Adipocyte (in vitro differentiated cells): Measurements from ENCODE around the gene LCN2.
"Not testable (repeated sequence)": the region's sequence is repeated elsewhere in the genome, so short reads cannot be mapped to it uniquely, and the experiment has no call there.

Experiments used
- DNase-seq: peaks from one replicate; pipeline ENCODE4 v3.0.0-alpha.2; 2015; ENCODE audit warnings: low read depth
- H3K27me3 ChIP-seq: replicated peaks from 2 replicates; pipeline ENCODE4 v1.7.0; 2013; ENCODE audit warnings: mild to moderate bottlenecking, low read length, moderate library complexity; ENCODE audit not compliant: control insufficient read depth, insufficient read depth
- H3K36me3 ChIP-seq: 2 replicates; pipeline ENCODE4 v1.7.0; 2013; ENCODE audit warnings: low read length, mild to moderate bottlenecking, moderate library complexity; ENCODE audit not compliant: control insufficient read depth, insufficient read depth, severe bottlenecking
- H3K4me1 ChIP-seq: 2 replicates; pipeline ENCODE4 v1.7.0; 2013; ENCODE audit warnings: mild to moderate bottlenecking, low read length, moderate library complexity; ENCODE audit not compliant: control insufficient read depth, insufficient read depth
- H3K4me3 ChIP-seq: 2 replicates; pipeline ENCODE4 v1.7.0; 2013; ENCODE audit warnings: mild to moderate bottlenecking, low read length, moderate library complexity
- H3K9ac ChIP-seq: 2 replicates; pipeline ENCODE4 v1.7.0; 2013; ENCODE audit warnings: mild to moderate bottlenecking, low read length, moderate library complexity
- H3K9me3 ChIP-seq: 2 replicates; pipeline ENCODE4 v1.7.0; 2013; ENCODE audit warnings: mild to moderate bottlenecking, low read length, moderate library complexity; ENCODE audit not compliant: control insufficient read depth

LCN2 gene

GRCh38 chr9:128132139-128132538 is 17.1 kb upstream of the LCN2 start:
- not testable (repeated sequence) for H3K4me3 ChIP-seq, H3K36me3 ChIP-seq, DNase-seq, H3K27me3 ChIP-seq, H3K9me3 ChIP-seq, H3K9ac ChIP-seq, H3K4me1 ChIP-seq

- not testable (repeated sequence) for H3K9me3 ChIP-seq, H3K4me1 ChIP-seq, H3K9ac ChIP-seq, DNase-seq, H3K36me3 ChIP-seq, H3K27me3 ChIP-seq, H3K4me3 ChIP-seq
Observed at GRCh38 chr9:128135561-128135960, 13.7 kb upstream of the LCN2 start.

GRCh38 chr9:128136816-128137793 is 12.1 kb upstream of the LCN2 start:
- no peaks in the 10 kb centered on the region for H3K36me3 ChIP-seq
- no peaks in the 10 kb centered on the region for H3K4me1 ChIP-seq
- H3K9me3 ChIP-seq, result peaks cover 4% of the 10 kb centered on the region
- no peak overlapping the region for H3K4me3 ChIP-seq
- no peak overlapping the region for H3K9ac ChIP-seq
- no peaks in the 10 kb centered on the region for H3K27me3 ChIP-seq
- no peak for DNase-seq

- H3K9me3 ChIP-seq, result peaks cover 4% of the 10 kb centered on the region
- no peaks in the 10 kb centered on the region for H3K27me3 ChIP-seq
- no peaks in the 10 kb centered on the region for H3K4me1 ChIP-seq
- no peak for DNase-seq
- no peak overlapping the region for H3K4me3 ChIP-seq
- H3K36me3 ChIP-seq, result no peaks in the 10 kb centered on the region
- no peak overlapping the region for H3K9ac ChIP-seq
Observed at GRCh38 chr9:128138001-128138400, 11.3 kb upstream of the LCN2 start.

DNA sequence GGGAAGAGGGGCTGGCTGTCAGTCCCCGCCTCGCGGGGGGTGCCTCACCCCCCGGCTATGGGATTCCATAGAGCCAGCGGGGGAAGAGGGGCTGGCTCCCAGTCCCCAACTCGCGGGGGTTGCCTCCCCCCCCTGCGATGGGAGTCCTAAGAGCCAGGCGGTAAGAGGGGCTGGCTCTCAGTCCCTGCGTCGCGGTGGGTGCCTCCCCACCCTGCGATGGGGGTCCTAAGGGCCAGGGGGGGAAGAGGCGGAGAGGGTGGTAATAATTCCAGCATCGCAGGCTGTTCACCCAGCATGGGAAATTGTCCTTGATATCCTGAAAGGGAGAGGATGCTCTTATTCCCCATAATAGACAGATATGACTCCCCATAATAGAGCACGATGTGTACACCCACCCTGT is 9.6 kb upstream of the LCN2 start:
- H3K36me3 ChIP-seq, result no peaks in the 10 kb centered on the region
- no peaks in the 10 kb centered on the region for H3K9me3 ChIP-seq
- H3K4me1 ChIP-seq, result peaks cover 4% of the 10 kb centered on the region
- no peak for DNase-seq
- no peak overlapping the region for H3K4me3 ChIP-seq
- H3K9ac ChIP-seq, result no peak overlapping the region
- H3K27me3 ChIP-seq, result no peaks in the 10 kb centered on the region

DNA sequence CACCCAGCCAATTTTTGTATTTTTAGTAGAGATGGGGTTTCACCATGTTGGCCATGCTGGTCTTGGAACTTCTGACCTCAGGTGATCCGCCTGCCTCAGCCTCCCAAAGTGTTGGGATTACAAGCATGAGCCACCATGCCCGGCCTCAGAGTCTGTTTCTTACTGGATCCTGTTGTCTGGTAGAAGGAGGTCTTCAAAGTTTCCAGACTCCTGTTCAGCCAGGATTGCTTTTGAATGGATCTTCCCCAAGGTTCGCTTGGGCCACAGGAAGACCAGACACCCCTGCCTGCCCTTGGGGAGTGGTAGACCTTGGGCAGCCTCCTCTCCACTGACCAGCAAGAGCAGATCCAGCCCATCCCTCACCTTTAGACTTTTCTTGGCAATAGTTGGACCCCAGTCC is 7.6 kb upstream of the LCN2 start:
- Histone ChIP-seq H3K36me3 (no peaks in the 10 kb centered on the region), H3K27me3 (peaks cover 5% of the 10 kb centered on the region), H3K4me1 (peaks cover 4% of the 10 kb centered on the region), H3K9ac (no peak overlapping the region), H3K4me3 (no peak overlapping the region), H3K9me3 (no peaks in the 10 kb centered on the region)
- no peak for DNase-seq

- no peaks in the 10 kb centered on the region for H3K36me3 ChIP-seq
- peaks cover 4% of the 10 kb centered on the region for H3K4me1 ChIP-seq
- no peak for DNase-seq
Observed at GRCh38 chr9:128142061-128142460, 7.2 kb upstream of the LCN2 start.

DNA sequence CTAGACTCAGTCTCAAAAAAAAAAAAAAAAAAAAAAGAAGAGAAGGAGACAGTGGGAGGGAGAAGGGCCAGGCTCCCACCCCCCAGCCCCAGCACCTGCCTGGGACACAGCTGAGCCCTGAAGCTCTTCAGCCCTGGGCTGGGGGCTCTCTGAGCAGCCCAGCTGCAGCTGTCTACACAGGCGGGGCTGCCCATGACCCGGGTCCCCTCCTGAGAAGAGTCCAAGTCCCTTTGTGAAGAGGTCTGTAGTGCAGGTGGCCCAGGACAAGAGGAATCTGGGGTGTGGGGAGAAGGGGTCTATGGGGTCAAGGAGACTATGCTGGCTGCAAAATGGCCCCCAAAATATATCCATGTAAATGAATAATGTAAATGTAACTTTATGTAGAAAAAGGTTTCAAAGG is 6.7 kb upstream of the LCN2 start:
- Histone ChIP-seq H3K9me3 (no peaks in the 10 kb centered on the region), H3K4me3 (no peak overlapping the region), H3K36me3 (no peaks in the 10 kb centered on the region), H3K27me3 (peaks cover 5% of the 10 kb centered on the region), H3K4me1 (peaks cover 4% of the 10 kb centered on the region), H3K9ac (no peak overlapping the region)
- no peak for DNase-seq

More at GRCh38 chr9:128142061-128142460, 7.2 kb upstream of the LCN2 start:
- Histone ChIP-seq H3K4me3 (no peak overlapping the region), H3K9me3 (no peaks in the 10 kb centered on the region), H3K27me3 (peaks cover 5% of the 10 kb centered on the region), H3K9ac (no peak overlapping the region)

DNA sequence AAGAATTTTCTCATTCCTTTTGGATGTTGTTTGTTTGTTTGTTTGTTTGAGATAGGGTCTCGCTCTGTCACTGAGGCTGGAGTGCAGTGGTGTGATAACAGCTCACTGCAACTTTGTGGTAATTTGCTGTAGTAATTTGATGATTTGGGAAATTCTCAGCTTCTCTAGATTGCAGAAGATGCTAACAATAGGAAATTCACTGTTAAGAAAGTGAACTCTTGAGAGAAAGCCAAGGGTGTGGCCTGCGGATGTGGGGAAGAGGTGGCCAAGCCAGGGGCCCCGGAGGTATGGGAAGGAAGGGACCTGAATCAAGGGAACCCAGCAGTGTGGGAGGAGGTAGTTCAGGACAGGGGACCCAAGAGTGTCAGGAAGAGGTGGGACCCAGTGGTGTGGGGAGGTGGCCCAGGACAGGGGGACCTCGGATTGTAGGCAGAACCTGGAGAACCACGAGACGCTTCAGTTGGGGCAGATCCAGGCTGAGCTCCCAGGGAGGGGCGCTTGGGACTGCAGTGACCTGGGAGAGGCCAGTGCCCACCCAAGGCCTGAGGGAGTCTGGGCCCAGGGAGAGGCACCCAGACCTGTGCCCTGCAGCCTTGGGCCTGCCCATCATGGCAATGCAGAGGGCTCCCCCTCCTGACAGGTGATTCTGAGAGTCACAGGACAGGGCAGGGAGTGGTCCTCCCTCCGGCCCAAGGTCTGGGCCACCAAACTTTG is 5.6 kb upstream of the LCN2 start:
- DNase-seq, result no peak
- no peaks in the 10 kb centered on the region for H3K9me3 ChIP-seq
- peaks cover 9% of the 10 kb centered on the region for H3K27me3 ChIP-seq
- H3K4me1 ChIP-seq, result peaks cover 4% of the 10 kb centered on the region
- H3K4me3 ChIP-seq, result no peak overlapping the region
- no peak overlapping the region for H3K9ac ChIP-seq
- no peaks in the 10 kb centered on the region for H3K36me3 ChIP-seq

DNA sequence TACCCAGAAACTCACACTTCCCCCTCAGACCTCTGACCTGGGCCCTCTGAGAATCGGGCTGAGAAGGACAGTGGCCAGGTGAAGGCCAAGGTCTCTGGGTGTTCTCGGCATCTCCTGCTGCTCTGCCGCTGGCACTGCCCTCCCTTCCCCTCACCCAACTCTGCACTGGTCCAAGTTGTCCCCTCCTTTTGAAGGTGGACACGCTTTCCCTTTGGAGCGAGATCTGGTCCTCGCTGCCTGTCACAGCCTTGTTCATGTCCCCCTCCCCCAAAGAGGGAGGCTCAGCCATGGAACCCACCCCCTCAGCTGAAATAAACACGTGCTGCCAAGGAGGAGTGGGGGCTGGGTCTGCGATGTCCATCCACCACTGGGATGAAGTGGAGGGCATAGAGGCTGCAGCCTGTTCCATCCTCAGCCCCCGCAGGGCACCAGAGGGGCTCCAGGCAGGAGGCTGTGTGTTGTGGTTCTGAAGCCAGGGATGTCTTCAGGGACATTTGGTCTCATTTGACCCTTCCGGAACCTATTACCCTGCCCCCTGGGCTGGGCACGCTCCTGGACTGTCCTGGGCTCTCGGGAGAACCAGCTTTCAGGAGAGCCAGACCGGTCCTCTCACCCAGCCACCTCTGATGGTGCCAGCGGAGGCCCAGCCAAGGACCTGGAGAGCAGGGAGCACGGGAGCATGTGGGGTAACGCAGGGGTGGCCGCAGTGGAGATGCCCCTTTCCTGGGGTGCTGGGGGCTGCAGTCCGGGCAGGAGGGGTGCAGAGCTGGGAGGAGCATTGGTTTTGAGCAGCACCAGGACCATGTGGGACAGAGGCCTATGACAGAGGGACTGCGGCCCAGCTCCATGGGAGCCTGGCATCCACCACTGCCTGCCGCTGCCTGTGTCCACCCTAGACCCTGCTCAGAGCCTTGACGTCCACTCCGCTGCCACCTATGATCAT is 4.7 kb upstream of the LCN2 start:
- peaks cover 4% of the 10 kb centered on the region for H3K4me1 ChIP-seq
- H3K4me3 ChIP-seq, result no peak overlapping the region
- H3K27me3 ChIP-seq, result peaks cover 9% of the 10 kb centered on the region
- DNase-seq, result no peak
- H3K9me3 ChIP-seq, result no peaks in the 10 kb centered on the region
- no peaks in the 10 kb centered on the region for H3K36me3 ChIP-seq
- no peak overlapping the region for H3K9ac ChIP-seq

GRCh38 chr9:128145536-128145935 is 3.7 kb upstream of the LCN2 start:
- Histone ChIP-seq H3K4me1 (peaks cover 4% of the 10 kb centered on the region), H3K9ac (no peak overlapping the region), H3K36me3 (no peaks in the 10 kb centered on the region), H3K4me3 (no peak overlapping the region), H3K27me3 (peaks cover 9% of the 10 kb centered on the region), H3K9me3 (no peaks in the 10 kb centered on the region)
- DNase-seq, result no peak
